Measurements from ENCODE around the gene TSSK3. TPM values are rescaled to one million over a fixed set of nuclear protein-coding genes. Genes with fewer than 3 reads are reported as not detected.

The TSSK3 gene
- total RNA-seq, 1 donor from 2014 or later: 0.90 TPM

DNA sequence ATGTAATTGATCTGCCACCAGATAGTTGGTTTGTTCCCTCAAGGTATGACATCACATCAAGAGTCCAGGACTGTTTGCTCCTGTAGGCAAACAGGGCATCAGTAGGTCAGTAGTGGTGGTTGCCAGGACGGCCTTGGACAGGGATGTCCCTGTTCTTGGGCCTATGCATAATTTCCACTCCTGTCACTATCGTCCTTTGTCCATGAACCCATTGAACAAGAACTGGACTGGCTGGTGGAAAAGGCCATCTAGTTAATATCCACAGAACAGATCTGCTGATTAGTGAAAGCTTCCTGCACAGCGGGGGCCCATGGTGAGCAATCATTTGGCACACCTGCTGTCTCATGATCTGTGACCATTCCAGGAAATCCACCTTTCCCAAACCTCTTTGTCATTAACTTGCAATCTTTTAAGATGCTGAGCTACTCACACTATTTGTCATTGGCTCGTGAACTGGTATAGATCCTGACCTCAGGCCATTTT, 44.3 kb downstream of the TSSK3 start:
- no peaks in the 10 kb centered on the region for H3K9me3 Mint-ChIP-seq (ENCODE audit: low read depth)
- no peaks in the 10 kb centered on the region for H3K27me3 Mint-ChIP-seq (ENCODE audit: low read depth)
- DNase-seq (ENCODE audit: low spot score): no peak
- H3K36me3 Mint-ChIP-seq (ENCODE audit: low read depth): no peaks in the 10 kb centered on the region
- no peak for TF ChIP-seq CTCF (IDR thresholded peaks at IDR 0.05)
- no peak overlapping the region for H3K4me3 Mint-ChIP-seq (ENCODE audit: unreplicated experiment)
- H3K27ac Mint-ChIP-seq (ENCODE audit: unreplicated experiment): no peak overlapping the region
- H3K4me1 Mint-ChIP-seq (ENCODE audit: low read depth): peaks cover 1% of the 10 kb centered on the region

DNA sequence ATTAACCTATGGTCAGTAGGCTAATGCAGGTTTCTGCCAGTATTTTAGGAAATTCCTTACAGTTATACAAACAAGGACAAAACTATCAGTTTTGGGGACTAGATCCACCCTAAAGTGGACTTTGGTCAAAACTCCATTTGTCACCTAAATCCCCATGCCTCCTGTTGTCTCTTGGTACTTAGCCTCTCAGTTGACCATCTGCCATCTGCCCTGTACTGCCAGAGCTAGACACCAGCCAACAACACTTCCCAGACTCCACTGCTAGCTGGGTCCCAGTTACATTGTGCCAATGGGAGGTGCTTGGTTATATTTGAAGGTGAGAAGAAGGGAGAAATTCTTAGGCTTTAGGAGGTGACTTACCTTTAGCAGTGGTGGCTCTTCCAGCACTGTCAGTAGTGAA, 48.9 kb downstream of the TSSK3 start:
- H3K9me3 Mint-ChIP-seq (ENCODE audit: low read depth): peaks cover 19% of the 10 kb centered on the region
- H3K36me3 Mint-ChIP-seq (ENCODE audit: low read depth): peaks cover 1% of the 10 kb centered on the region
- peaks cover 5% of the 10 kb centered on the region for H3K27me3 Mint-ChIP-seq (ENCODE audit: low read depth)
- no peak for DNase-seq (ENCODE audit: low spot score)
- H3K4me1 Mint-ChIP-seq (ENCODE audit: low read depth): peaks cover 4% of the 10 kb centered on the region
- no peak overlapping the region for H3K27ac Mint-ChIP-seq (ENCODE audit: unreplicated experiment)
- H3K4me3 Mint-ChIP-seq (ENCODE audit: unreplicated experiment): no peak overlapping the region
- TF ChIP-seq CTCF (IDR thresholded peaks at IDR 0.05): no peak

- Mint-ChIP-seq H3K27ac (ENCODE audit: unreplicated experiment) (no peak overlapping the region), H3K36me3 (ENCODE audit: low read depth) (peaks cover 1% of the 10 kb centered on the region)
These were observed 51.3 kb downstream of the TSSK3 start for GRCh38 chr1:32413507-32414185.

More at GRCh38 chr1:32413507-32414185, 51.3 kb downstream of the TSSK3 start:
- Mint-ChIP-seq H3K4me1 (ENCODE audit: low read depth) (peaks cover 4% of the 10 kb centered on the region), H3K27me3 (ENCODE audit: low read depth) (peaks cover 5% of the 10 kb centered on the region), H3K4me3 (ENCODE audit: unreplicated experiment) (no peak overlapping the region), H3K9me3 (ENCODE audit: low read depth) (peaks cover 27% of the 10 kb centered on the region)
- peak; percentile 75 for TF ChIP-seq CTCF (IDR thresholded peaks at IDR 0.05)
- no peak for DNase-seq (ENCODE audit: low spot score)

Other genes with a start within 250 kb of the TSSK3 start
- 78.3 to 86.7 TPM (median 84.3 TPM) in 3 replicates for gene TXLNA, start 182.9 kb upstream of the TSSK3 start, total RNA-seq
- gene CCDC28B, start 161.9 kb upstream of the TSSK3 start, total RNA-seq: 29.7 to 32.9 TPM (median 30.7 TPM) in 3 replicates
- gene IQCC, start 156.9 kb upstream of the TSSK3 start, total RNA-seq: 1.5 to 3.3 TPM (median 2.0 TPM) in 3 replicates
- not detected in 3 replicates for gene DCDC2B, start 153.4 kb upstream of the TSSK3 start, total RNA-seq
- gene TMEM234, start 140.2 kb upstream of the TSSK3 start, total RNA-seq: 20.8 to 23.9 TPM (median 22.8 TPM) in 3 replicates
- gene EIF3I, start 140.1 kb upstream of the TSSK3 start, total RNA-seq: 120 to 142 TPM (median 131 TPM) in 3 replicates
- gene FAM167B, start 115.3 kb upstream of the TSSK3 start, total RNA-seq: 1.4 to 3.1 TPM (median 2.9 TPM) in 3 replicates
- gene LCK, start 111.3 kb upstream of the TSSK3 start, total RNA-seq: not detected in 3 replicates
- 50.2 to 54.9 TPM (median 52.9 TPM) in 3 replicates for gene HDAC1, start 70.5 kb upstream of the TSSK3 start, total RNA-seq
- 58.8 to 104 TPM (median 103 TPM) in 3 replicates for gene MARCKSL1, start 26.3 kb upstream of the TSSK3 start, total RNA-seq
- gene FAM229A, start 54 bp upstream of the TSSK3 start, total RNA-seq: 3.6 to 4.5 TPM (median 4.4 TPM) in 3 replicates
- 56.6 to 67.0 TPM (median 57.6 TPM) in 3 replicates for gene BSDC1, start 31.9 kb downstream of the TSSK3 start, total RNA-seq
- 0.30 to 0.53 TPM (median 0.33 TPM) in 3 replicates for gene ZBTB8B, start 102.5 kb downstream of the TSSK3 start, total RNA-seq
- 11.8 to 13.2 TPM (median 12.7 TPM) in 3 replicates for gene ZBTB8A, start 176.9 kb downstream of the TSSK3 start, total RNA-seq